Smooth muscle cell (in vitro differentiated cells): Measurements from ENCODE around the gene CREB3L2. TPM values are rescaled to one million over a fixed set of nuclear protein-coding genes. Genes with fewer than 3 reads are reported as not detected.
A peak's percentile ranks its signal among the peaks of the same experiment; 100 is the strongest.

ENCODE experiments used
- DNase-seq: peaks from one replicate; lab custom pipeline; 2025; ENCODE audit not compliant: unreplicated experiment; lab: John Stamatoyannopoulos, UW
- H2AFZ ChIP-seq: fragments of 200-600 bp; sonication (generic); 2 replicates; pipeline ENCODE4 v1.6.0; 2016; ENCODE audit warnings: antibody characterized with exemption, low read depth, mild to moderate bottlenecking
- H3F3A ChIP-seq: fragments of 200-600 bp; sonication (generic); 2 replicates; pipeline ENCODE4 v1.6.0; 2017; ENCODE audit warnings: antibody characterized with exemption, low read depth
- H3K27ac ChIP-seq: fragments of 200-600 bp; sonication (generic); 2 replicates; pipeline ENCODE4 v1.5.1; 2016; ENCODE audit warnings: low read depth, mild to moderate bottlenecking
- H3K27me3 ChIP-seq: fragments of 200-600 bp; sonication (generic); 2 replicates; pipeline ENCODE4 v1.6.1; 2016; ENCODE audit warnings: low read depth, mild to moderate bottlenecking
- H3K36me3 ChIP-seq: fragments of 200-600 bp; sonication (generic); 2 replicates; pipeline ENCODE4 v1.5.1; 2016; ENCODE audit warnings: low read depth
- H3K4me1 ChIP-seq: fragments of 200-600 bp; sonication (generic); 2 replicates; pipeline ENCODE4 v1.5.1; 2016; ENCODE audit warnings: low read depth
- H3K4me2 ChIP-seq: fragments of 200-600 bp; sonication (generic); 2 replicates; pipeline ENCODE4 v1.6.0; 2016; ENCODE audit warnings: mild to moderate bottlenecking
- H3K4me3 ChIP-seq: fragments of 200-600 bp; sonication (generic); 2 replicates; pipeline ENCODE4 v1.5.1; 2016; ENCODE audit warnings: mild to moderate bottlenecking
- H3K79me2 ChIP-seq: fragments of 200-600 bp; sonication (generic); 2 replicates; pipeline ENCODE4 v1.6.0; 2016; ENCODE audit warnings: low read depth, mild to moderate bottlenecking
- H3K9ac ChIP-seq: fragments of 200-600 bp; sonication (generic); 2 replicates; pipeline ENCODE4 v1.6.0; 2016; ENCODE audit warnings: low read depth
- H3K9me3 ChIP-seq: fragments of 200-600 bp; sonication (generic); replicated peaks from 2 replicates; pipeline ENCODE4 v1.5.1; 2016; ENCODE audit warnings: low read depth
- H4K20me1 ChIP-seq: fragments of 200-600 bp; sonication (generic); 2 replicates; pipeline ENCODE4 v1.6.0; 2016; ENCODE audit warnings: low read depth
- WGBS: methylation state at CpG from one replicate; pipeline ENCODE4 v1.1.7; 2016; ENCODE audit warnings: low lambda C conversion rate; 5-methylcytosine and 5-hydroxymethylcytosine counted together
- polyA plus RNA-seq: library from polyadenylated mRNA; unstranded; fragments of >200 nt; fragmentation: Nextera tagmentation; extraction: Ambion mirVana; gene quantifications from 2 replicates; pipeline ENCODE4 v1.2.1, GENCODE V29; 2016
- total RNA-seq: library from RNA; depleted of rRNA; stranded (reverse); fragments of >200 nt; gene quantifications from 2 replicates; pipeline ENCODE4 v1.2.3, GENCODE V29; 2014
- TF ChIP-seq, protein P1 (sequence below): fragments of 200-600 bp; sonication (generic); IDR thresholded peaks from 2 replicates; pipeline ENCODE4 v1.5.1; 2017; ENCODE audit warnings: borderline replicate concordance, mild to moderate bottlenecking, antibody characterized with exemption; ENCODE audit not compliant: insufficient read depth, poor library complexity, severe bottlenecking

CREB3L2 gene
- total and polyA plus RNA-seq, 2 experiments from 2014 or later = 27.4 to 69.1 TPM

DNA sequence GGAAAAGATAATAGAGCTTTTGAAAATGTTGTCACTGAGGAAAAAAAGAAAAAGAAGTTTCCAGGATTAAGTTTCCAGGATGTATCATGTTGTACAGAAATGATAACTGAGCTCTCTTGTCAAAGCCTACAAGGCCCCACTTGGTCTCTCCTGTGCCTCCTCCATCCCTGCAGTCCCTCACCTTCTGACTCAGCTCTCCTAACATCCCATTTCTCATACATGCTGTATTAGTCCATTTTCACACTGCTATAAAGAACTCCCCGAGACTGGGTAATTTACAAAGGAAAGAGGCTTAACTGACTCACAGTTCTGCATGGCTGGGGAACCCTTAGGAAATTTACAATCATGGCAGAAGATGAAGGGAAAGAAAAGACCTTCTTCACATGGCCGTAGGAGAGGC, 151.3 kb downstream of the CREB3L2 start:
- TF ChIP-seq, protein P1, sequence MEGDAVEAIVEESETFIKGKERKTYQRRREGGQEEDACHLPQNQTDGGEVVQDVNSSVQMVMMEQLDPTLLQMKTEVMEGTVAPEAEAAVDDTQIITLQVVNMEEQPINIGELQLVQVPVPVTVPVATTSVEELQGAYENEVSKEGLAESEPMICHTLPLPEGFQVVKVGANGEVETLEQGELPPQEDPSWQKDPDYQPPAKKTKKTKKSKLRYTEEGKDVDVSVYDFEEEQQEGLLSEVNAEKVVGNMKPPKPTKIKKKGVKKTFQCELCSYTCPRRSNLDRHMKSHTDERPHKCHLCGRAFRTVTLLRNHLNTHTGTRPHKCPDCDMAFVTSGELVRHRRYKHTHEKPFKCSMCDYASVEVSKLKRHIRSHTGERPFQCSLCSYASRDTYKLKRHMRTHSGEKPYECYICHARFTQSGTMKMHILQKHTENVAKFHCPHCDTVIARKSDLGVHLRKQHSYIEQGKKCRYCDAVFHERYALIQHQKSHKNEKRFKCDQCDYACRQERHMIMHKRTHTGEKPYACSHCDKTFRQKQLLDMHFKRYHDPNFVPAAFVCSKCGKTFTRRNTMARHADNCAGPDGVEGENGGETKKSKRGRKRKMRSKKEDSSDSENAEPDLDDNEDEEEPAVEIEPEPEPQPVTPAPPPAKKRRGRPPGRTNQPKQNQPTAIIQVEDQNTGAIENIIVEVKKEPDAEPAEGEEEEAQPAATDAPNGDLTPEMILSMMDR = no peak
- peak overlapping the region; percentile 62 for H3K27ac ChIP-seq
- H3K4me1 ChIP-seq = peaks cover 3% of the 10 kb centered on the region
- no peaks in the 10 kb centered on the region for H3K9me3 ChIP-seq
- peaks cover 7% of the 10 kb centered on the region for H3F3A ChIP-seq
- H3K9ac ChIP-seq = no peak overlapping the region
- no peaks in the 10 kb centered on the region for H3K36me3 ChIP-seq
- DNase-seq = no peak
- peaks cover 36% of the 10 kb centered on the region for H3K27me3 ChIP-seq
- WGBS = 46% methylated on average over 2 of the region's 2 CpGs
- H3K4me3 ChIP-seq = no peak overlapping the region
- H3K79me2 ChIP-seq = no peaks in the 10 kb centered on the region
- H2AFZ ChIP-seq = no peak overlapping the region
- H4K20me1 ChIP-seq = no peaks in the 10 kb centered on the region
- H3K4me2 ChIP-seq = no peak overlapping the region

GRCh38 chr7:137848095-137848494, 153.8 kb downstream of the CREB3L2 start:
- Histone ChIP-seq H3K9me3 (no peaks in the 10 kb centered on the region), H3K27ac (no peak overlapping the region), H3K9ac (no peak overlapping the region), H3K27me3 (peaks cover 55% of the 10 kb centered on the region), H3K4me1 (peaks cover 3% of the 10 kb centered on the region), H2AFZ (no peak overlapping the region), H4K20me1 (no peaks in the 10 kb centered on the region), H3K4me2 (no peak overlapping the region), H3K79me2 (no peaks in the 10 kb centered on the region), H3F3A (peaks cover 7% of the 10 kb centered on the region), H3K4me3 (no peak overlapping the region), H3K36me3 (no peaks in the 10 kb centered on the region)
- no peak for DNase-seq
- WGBS = 86% methylated on average over 8 of the region's 8 CpGs
- TF ChIP-seq, protein P1 = no peak

DNA sequence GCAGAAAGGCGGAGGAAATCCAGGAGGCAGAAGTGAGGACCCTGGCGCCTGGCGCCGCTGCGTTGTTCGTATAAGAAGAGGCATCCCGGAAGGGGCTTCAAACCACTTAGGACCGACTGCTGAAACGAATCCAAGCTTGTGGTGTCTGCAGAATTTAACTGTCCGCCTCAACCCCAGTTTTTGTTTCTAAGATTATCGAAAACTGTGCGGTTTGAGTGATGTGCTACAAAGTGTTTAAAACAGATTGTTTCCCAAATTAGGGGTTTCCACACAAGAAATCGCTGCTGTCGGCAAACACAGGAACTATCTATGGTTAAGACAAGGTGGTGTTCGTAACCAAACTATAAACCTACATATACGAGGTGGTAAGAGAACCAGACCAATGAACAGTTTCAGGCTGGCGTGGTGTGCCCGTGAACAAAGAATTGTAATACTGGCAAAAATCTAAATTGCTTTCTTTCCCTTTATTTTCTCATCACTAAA, 154.3 kb downstream of the CREB3L2 start:
- no peak overlapping the region for H3K27ac ChIP-seq
- 33% methylated on average over 18 of the region's 18 CpGs for WGBS
- TF ChIP-seq, protein P1 = no peak
- peaks cover 7% of the 10 kb centered on the region for H3F3A ChIP-seq
- peaks cover 3% of the 10 kb centered on the region for H3K4me1 ChIP-seq
- no peaks in the 10 kb centered on the region for H3K79me2 ChIP-seq
- no peak for DNase-seq
- peak overlapping the region; percentile 41 for H3K4me3 ChIP-seq
- peak overlapping the region; percentile 88 for H3K4me2 ChIP-seq
- H3K36me3 ChIP-seq = no peaks in the 10 kb centered on the region
- no peak overlapping the region for H3K9ac ChIP-seq
- H3K27me3 ChIP-seq = peaks cover 55% of the 10 kb centered on the region
- H3K9me3 ChIP-seq = no peaks in the 10 kb centered on the region
- no peaks in the 10 kb centered on the region for H4K20me1 ChIP-seq
- no peak overlapping the region for H2AFZ ChIP-seq
